GM15510 (cell line): ENCODE measurements around the gene PITPNB.

ENCODE experiments used
- POLR2A ChIP-seq: IDR thresholded peaks from 3 replicates; pipeline ENCODE4 v1.6.1; 2011; ENCODE audit warnings: borderline replicate concordance; ENCODE audit not compliant: insufficient read length; ENCODE audit errors: extremely low read depth

Gene PITPNB

DNA sequence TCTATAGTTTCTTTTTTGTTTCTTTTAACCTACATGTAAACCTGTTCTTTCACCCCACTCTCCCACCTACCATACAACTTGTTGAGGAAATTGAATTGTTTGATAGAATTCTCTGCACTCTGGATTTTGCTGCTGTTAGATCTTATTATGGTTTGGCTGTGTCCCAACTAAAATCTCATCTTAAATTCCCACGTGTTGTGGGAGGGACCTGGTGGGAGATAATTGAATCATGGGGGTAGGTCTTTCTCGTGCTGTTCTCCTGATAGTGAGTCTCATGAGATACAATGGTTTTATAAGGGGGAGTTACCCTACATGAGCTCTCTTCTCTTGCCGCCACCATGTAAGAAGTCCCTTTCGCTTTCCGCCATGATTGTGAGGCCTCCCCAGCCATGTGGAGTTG, 15.0 kb upstream of the PITPNB start:
- no peak for TF ChIP-seq POLR2A

GRCh38 chr22:27933186-27933983, 14.3 kb upstream of the PITPNB start:
- no peak for TF ChIP-seq POLR2A

- no peak for TF ChIP-seq POLR2A
Measured at GRCh38 chr22:27930331-27931060, 11.4 kb upstream of the PITPNB start.

GRCh38 chr22:27927608-27928007, 8.6 kb upstream of the PITPNB start:
- TF ChIP-seq POLR2A = no peak

DNA sequence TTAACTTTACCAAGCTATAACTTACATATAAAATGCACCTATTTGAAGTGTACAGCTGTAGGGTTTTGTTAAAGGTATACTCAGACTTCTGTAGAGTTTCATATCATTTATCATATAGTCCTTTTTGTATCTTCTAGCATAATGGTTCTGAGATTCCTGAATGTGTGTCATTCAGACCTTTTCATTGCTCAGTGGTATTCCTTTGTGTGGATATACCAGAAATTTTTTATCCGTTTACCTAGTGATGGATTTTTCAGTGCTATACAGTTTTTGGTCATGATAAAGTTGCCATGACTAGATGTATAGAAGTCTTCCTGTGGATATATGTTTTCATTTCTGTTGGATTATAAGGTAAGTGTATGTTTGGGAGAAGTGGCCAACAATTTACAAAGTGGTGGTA, 6.3 kb upstream of the PITPNB start:
- TF ChIP-seq POLR2A = no peak

DNA sequence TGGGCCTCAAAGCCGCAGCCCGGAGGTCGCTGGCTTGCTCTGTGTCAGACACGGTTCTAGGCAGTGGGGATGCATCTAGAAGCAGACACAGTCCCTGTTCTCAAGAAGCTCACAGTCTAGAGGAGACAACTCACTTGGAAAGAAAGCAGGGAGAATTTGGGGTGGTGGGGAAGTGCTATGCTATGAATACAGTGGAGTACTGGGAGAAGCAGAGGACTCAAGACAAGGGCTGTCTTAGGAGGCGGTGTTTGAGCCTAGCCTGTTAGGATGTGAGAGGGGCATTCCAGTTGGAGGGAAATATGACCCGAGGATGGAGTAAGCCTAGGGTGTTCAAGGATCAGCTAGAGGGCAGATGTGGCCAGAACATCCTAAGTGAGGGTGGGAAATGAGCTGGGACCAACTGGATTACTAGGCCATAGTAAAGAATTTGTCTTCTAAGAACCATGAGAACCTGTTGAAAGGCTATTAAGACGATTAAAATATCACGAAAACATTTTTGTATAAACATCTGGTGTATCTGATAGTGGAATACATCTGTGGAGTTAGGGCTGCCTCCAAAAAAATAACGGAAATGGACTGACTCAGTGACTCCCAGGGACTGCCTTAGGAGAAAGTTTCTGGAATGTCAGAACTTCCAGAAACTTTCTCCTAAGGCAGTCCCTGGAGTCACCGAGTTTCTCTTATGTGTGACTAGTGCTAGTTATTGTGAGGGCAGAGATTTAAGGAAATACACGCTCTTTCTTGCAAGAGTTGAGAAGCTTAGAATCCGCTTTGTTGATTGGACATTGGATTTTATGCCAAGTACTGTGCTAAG, 1.1 kb upstream of the PITPNB start:
- TF ChIP-seq POLR2A = no peak

GRCh38 chr22:27918341-27919221, 475 bp downstream of the PITPNB start:
- no peak for TF ChIP-seq POLR2A

DNA sequence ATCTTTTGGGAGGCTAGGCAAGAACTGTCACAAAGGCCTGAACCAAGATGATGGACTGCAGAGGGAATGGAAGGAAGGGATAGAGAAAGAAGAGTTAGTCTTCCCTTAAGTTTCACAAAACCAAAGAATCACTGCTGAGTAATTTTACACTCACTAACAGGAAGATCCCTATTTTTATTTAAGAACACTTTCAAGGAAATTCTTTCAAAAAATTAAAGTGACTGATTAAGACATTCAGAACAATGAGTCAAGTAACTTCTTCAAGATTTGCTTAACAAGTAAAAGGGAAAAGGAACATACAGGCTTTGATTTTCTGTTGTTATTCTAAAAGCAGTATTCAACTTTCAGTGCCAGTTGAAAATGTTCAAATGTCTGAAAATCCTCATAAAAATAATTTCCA, 3.1 kb downstream of the PITPNB start:
- TF ChIP-seq POLR2A = no peak

- TF ChIP-seq POLR2A = no peak
Measured at GRCh38 chr22:27913162-27913741, 5.8 kb downstream of the PITPNB start.

DNA sequence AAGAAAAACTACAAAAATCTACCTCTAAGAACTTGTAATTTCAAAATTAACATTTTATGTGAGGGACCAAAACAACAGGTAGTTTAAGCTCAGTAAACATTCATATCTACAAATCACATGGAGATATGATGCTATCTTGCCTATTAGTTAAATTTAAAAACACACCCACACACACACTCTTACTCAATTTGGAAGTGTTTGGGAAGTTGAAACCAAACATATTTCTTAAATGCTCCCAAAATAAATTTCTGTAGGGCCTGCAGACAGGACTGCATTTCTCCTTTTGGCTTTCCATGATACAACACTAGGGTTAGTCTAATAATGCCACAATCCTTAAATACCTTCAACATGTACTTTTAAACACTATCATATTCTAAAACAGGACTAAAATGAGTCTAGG, 7.0 kb downstream of the PITPNB start:
- TF ChIP-seq POLR2A = no peak

DNA sequence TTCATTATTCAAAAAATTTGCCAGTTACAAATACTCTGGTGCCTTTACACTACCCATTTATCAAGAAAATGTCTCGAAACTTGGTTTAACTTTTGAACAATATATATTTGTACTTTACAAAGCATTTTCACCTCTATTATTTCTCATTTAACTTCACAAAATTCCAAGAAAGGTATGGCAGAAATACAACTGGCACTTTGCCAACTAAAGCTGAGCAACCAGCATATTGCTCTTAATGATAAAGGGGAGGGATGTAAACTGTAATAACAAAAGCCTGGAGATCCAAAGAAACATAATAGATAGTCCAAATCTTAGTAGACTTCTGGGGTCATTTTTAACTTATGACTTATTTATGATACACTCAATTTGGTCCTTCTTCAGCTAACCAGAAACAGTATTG, 7.7 kb downstream of the PITPNB start:
- no peak for TF ChIP-seq POLR2A

GRCh38 chr22:27906241-27906640, 12.8 kb downstream of the PITPNB start:
- TF ChIP-seq POLR2A = no peak

DNA sequence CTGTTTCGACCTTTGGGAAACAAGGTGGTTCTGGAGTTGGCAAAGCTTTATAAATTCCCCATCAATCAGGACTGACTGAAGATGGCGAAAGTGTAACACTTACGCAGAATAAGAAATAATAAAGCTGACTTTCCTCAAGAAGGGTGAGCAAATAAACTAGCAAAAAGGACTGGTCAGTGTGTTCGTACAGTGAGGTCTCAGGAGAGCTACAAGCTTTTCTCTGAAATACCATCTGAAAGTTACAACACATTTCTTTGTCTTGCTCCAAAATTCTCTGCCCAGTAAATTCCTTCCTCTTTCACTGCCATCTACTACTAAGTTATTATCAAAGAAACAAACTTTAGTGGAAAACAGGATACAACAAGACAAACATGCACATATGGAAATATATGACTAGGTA, 13.4 kb downstream of the PITPNB start:
- no peak for TF ChIP-seq POLR2A

DNA sequence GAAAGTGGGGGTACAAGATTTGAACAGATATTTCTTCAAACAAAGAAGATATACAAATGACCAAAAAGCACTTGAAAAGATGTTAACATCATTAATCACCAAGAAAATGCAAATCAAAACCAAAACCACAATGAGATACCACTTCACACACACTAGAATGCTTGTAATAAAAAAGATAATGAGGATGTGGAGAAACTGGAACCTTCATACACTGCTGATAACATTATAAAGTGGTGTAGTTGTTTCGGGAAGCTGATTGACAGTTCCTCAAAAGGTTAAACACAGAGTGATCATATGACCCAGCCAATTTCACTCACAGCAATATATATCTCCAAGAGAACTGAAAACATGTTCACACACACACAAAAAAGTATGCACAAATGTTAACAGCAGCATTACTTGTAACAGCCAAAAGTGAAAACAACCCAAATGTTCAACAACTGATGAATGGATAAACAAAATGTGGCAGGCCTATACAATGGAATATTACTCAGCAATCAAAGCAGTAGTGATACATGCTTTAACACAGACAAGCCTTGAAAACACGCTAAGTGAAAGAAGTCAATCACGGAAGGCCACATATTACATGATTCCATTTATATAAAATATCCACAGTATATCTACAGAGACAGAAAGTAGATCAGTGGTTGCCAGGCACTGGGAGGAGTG, 15.1 kb downstream of the PITPNB start:
- no peak for TF ChIP-seq POLR2A

DNA sequence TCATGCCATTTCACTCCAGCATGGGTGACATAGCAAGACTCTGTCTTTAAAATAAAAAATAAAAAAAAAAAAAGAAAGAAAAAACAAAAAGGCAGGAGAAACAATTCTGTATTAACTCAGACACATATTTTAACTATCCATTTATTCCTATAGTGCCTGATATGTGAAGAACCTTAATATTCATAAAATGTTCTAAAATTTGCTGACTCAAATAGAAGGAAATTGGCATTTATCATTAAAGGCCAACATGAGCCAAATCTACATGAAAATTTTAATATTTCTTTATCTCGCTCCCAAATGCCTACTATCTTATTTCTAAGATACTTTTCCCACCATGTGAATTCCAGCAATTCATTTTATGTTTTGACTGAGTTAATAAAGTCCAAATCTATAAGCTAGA, 18.9 kb downstream of the PITPNB start:
- no peak for TF ChIP-seq POLR2A
